Tibial nerve (tissue), 4 donors: ENCODE measurements around the gene NTPCR.

Experiments
- EP300 ChIP-seq, 2 donors: sonication (generic); formaldehyde crosslinking; IDR thresholded peaks; one replicate each; pipeline ENCODE4 v1.6.1; 2017; ENCODE audit warnings: antibody characterized with exemption in 2 of 2, mild to moderate bottlenecking in 1 of 2
- POLR2A ChIP-seq, 2 donors: fragments of 450-650 bp; IDR thresholded peaks; one replicate each; pipeline ENCODE4 v1.6.1; 2017; ENCODE audit warnings: antibody characterized with exemption in 2 of 2, mild to moderate bottlenecking in 2 of 2, moderate library complexity in 2 of 2
- TF ChIP-seq, protein P1 (sequence below), 5 experiments: fragments of 200-600 bp in 3 of 5; fragments of 450-650 bp in 2 of 5; sonication (generic) in 3 of 5; IDR thresholded peaks; one replicate each; pipeline ENCODE4 v1.5.1; 2016 to 2019; ENCODE audit warnings: antibody characterized with exemption in 5 of 5, mild to moderate bottlenecking in 3 of 5, moderate library complexity in 2 of 5

DNA sequence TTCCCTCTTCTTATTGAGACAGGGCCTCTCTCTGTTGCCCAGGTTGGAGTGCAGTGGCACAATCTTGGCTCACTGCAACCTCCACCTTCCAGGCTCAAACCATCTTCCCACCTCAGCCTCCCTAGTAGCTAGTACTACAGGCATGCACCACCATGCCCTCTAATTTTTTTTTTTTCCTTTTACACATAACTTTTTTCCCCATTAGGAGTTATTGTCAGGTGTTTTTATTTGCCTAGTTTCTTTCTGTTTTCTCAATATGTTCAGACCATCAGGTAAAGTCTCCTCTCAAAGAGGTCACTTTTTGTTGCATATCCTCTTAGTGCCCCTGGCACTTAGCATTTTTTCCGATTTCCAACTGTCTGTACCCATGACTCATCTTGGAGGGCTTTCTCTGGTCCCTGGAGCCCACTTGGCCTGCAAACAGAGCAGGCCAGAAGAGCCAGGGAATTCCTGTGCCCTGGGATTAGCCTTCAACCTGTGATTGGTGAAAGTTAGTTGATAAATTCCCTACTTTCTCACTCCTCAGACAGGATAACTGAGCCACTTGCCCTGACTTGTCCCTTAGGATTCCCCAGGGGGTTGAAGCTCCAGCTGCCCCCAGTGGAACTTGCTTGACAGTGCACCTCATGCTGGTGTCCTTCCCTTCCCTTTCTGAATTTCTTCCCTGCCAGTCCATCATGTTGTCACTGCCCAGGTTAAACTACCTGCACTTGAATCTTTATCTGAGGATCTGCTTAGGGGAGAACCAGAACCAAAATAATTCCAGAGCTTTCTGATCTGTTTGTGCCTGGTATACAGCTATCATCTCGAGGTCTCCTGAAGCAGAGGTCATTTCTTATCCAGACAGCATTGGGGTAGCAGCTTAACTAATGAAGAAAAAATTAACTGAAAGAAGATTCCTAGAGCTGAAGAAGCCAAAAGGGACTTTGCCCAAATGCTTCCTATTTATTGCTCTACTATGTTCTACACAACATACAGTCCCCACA lies 2.4 kb downstream of the NTPCR start:
- TF ChIP-seq, protein P1, sequence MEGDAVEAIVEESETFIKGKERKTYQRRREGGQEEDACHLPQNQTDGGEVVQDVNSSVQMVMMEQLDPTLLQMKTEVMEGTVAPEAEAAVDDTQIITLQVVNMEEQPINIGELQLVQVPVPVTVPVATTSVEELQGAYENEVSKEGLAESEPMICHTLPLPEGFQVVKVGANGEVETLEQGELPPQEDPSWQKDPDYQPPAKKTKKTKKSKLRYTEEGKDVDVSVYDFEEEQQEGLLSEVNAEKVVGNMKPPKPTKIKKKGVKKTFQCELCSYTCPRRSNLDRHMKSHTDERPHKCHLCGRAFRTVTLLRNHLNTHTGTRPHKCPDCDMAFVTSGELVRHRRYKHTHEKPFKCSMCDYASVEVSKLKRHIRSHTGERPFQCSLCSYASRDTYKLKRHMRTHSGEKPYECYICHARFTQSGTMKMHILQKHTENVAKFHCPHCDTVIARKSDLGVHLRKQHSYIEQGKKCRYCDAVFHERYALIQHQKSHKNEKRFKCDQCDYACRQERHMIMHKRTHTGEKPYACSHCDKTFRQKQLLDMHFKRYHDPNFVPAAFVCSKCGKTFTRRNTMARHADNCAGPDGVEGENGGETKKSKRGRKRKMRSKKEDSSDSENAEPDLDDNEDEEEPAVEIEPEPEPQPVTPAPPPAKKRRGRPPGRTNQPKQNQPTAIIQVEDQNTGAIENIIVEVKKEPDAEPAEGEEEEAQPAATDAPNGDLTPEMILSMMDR (IDR thresholded peaks at IDR 0.05): peak; percentile 21 to 52 (median 33)
- TF ChIP-seq POLR2A (IDR thresholded peaks at IDR 0.05) (no peak), EP300 (IDR thresholded peaks at IDR 0.05) (no peak)
